Stimulated activated CD8-positive, alpha-beta memory T cell treated with anti-CD3 and anti-CD28 coated beads, Interleukin-7, amount 100 ng/mL, for 48 hours (primary cell): Measurements from ENCODE around the gene NKAIN4.

Experiments
- DNase-seq, 2 donors: peaks; one replicate each; pipeline ENCODE4 v3.0.0-alpha.2; 2020; ENCODE audit warnings: low read depth in 1 of 2; ENCODE audit errors: extremely low read depth in 1 of 2

NKAIN4 gene

GRCh38 chr20:63288581-63289251 is 34.5 kb upstream of the NKAIN4 start:
- no peak for DNase-seq

GRCh38 chr20:63287697-63288580 is 33.7 kb upstream of the NKAIN4 start:
- DNase-seq = no peak

GRCh38 chr20:63286781-63287696 is 32.8 kb upstream of the NKAIN4 start:
- DNase-seq = no peak

- DNase-seq = no peak
Observed at GRCh38 chr20:63285636-63286615, 31.7 kb upstream of the NKAIN4 start.

GRCh38 chr20:63284981-63285524 is 30.8 kb upstream of the NKAIN4 start:
- no peak for DNase-seq

GRCh38 chr20:63284544-63284949 is 30.3 kb upstream of the NKAIN4 start:
- no peak for DNase-seq

GRCh38 chr20:63284083-63284440 is 29.8 kb upstream of the NKAIN4 start:
- no peak for DNase-seq

GRCh38 chr20:63283397-63284082 is 29.3 kb upstream of the NKAIN4 start:
- no peak for DNase-seq

- DNase-seq = no peak
Observed at GRCh38 chr20:63282946-63283345, 28.7 kb upstream of the NKAIN4 start.

- DNase-seq = no peak
Observed at GRCh38 chr20:63281742-63282665, 27.7 kb upstream of the NKAIN4 start.

GRCh38 chr20:63280929-63281545 is 26.8 kb upstream of the NKAIN4 start:
- no peak for DNase-seq

GRCh38 chr20:63280371-63280770 is 26.1 kb upstream of the NKAIN4 start:
- no peak for DNase-seq

- DNase-seq = no peak
Observed at GRCh38 chr20:63279931-63280330, 25.7 kb upstream of the NKAIN4 start.

GRCh38 chr20:63278661-63279060 is 24.4 kb upstream of the NKAIN4 start:
- DNase-seq = no peak

- DNase-seq = no peak
Observed at GRCh38 chr20:63277466-63278272, 23.4 kb upstream of the NKAIN4 start.

- DNase-seq = no peak
Observed at GRCh38 chr20:63276956-63277355, 22.7 kb upstream of the NKAIN4 start.

- DNase-seq = no peak
Observed at GRCh38 chr20:63275825-63276224, 21.6 kb upstream of the NKAIN4 start.
